H1 (cell line): Measurements from ENCODE around the gene TGM4. TPM values are rescaled to one million over a fixed set of nuclear protein-coding genes. Genes with fewer than 3 reads are reported as not detected.

Source experiments
- CTCF ChIA-PET: fragments of 300-600 bp; sonication (Branson Sonifier 250); formaldehyde crosslinking; loops from one replicate; lab custom pipeline; 2021; ENCODE audit not compliant: partially characterized antibody; lab: Charles Lee
- POLR2A ChIA-PET: fragments of 300-600 bp; sonication (Branson Sonifier 250); formaldehyde crosslinking; loops from one replicate; lab custom pipeline; 2021; ENCODE audit warnings: inconsistent platforms; ENCODE audit not compliant: partially characterized antibody; lab: Charles Lee
- DNase-seq, 2 experiments: peaks; one replicate each; pipeline versions ENCODE4 v3.0.0 to v3.0.0-alpha.2; 2010 to 2022; ENCODE audit warnings: low spot score in 2 of 2, low read depth in 1 of 2, mixed read lengths in 1 of 2
- FAIRE-seq: peaks from 2 replicates; lab custom pipeline; 2011; peaks lifted over from hg19 to GRCh38; lab: Jason Lieb, UNC
- H2AFZ ChIP-seq: 2 replicates; pipeline ENCODE4 v1.8.1; 2012; ENCODE audit warnings: low read length, inconsistent platforms
- H2AK5ac ChIP-seq: 2 replicates; pipeline ENCODE4 v1.6.1; 2013; ENCODE audit warnings: low read depth, low read length
- H2BK120ac ChIP-seq: replicated peaks from 2 replicates; pipeline ENCODE3; 2013; ENCODE audit warnings: low read depth, low read length, inconsistent platforms
- H2BK12ac ChIP-seq: 2 replicates; pipeline ENCODE4 v1.6.1; 2013; ENCODE audit warnings: low read depth, low read length
- H2BK15ac ChIP-seq: 2 replicates; pipeline ENCODE4 v1.6.1; 2013; ENCODE audit warnings: low read length
- H2BK20ac ChIP-seq: 2 replicates; pipeline ENCODE4 v1.6.1; 2013; ENCODE audit warnings: low read length
- H2BK5ac ChIP-seq: 2 replicates; pipeline ENCODE4 v1.6.1; 2013; ENCODE audit warnings: low read depth, low read length
- H3K14ac ChIP-seq: 2 replicates; pipeline ENCODE4 v1.6.1; 2013; ENCODE audit warnings: inconsistent platforms; ENCODE audit not compliant: insufficient read length
- H3K18ac ChIP-seq: 2 replicates; pipeline ENCODE4 v1.6.1; 2013; ENCODE audit warnings: low read length; ENCODE audit errors: extremely low read depth
- H3K23ac ChIP-seq: 2 replicates; pipeline ENCODE4 v1.6.1; 2013; ENCODE audit warnings: inconsistent platforms; ENCODE audit not compliant: insufficient read length
- H3K23me2 ChIP-seq: 2 replicates; pipeline ENCODE4 v1.6.1; 2013; ENCODE audit warnings: low read depth, low read length
- H3K27ac ChIP-seq: 2 replicates; pipeline ENCODE4 v1.6.1; 2011; ENCODE audit warnings: low read depth, low read length, inconsistent platforms
- H3K27me3 ChIP-seq, 4 experiments: replicated peaks in 1 of 4; 1 replicate in 1 of 4; 2 replicates in 3 of 4; pipeline versions ENCODE4 v1.6.1 to v1.8.1; 2011 to 2013; ENCODE audit warnings: low read length in 3 of 4, mild to moderate bottlenecking in 3 of 4, inconsistent platforms in 2 of 4, mixed read lengths in 2 of 4, moderate library complexity in 1 of 4; ENCODE audit not compliant: control insufficient read depth in 3 of 4, insufficient read depth in 3 of 4; ENCODE audit errors: extremely low read depth in 1 of 4
- H3K36me3 ChIP-seq, 4 experiments: 2 replicates each; pipeline versions ENCODE4 v1.6.1 to v1.8.1; 2011 to 2013; ENCODE audit warnings: mild to moderate bottlenecking in 4 of 4, low read length in 3 of 4, moderate library complexity in 2 of 4, control low read depth in 1 of 4, inconsistent platforms in 1 of 4; ENCODE audit not compliant: insufficient read depth in 4 of 4, control insufficient read depth in 2 of 4
- H3K4ac ChIP-seq: replicated peaks from 2 replicates; pipeline ENCODE3; 2013; ENCODE audit warnings: low read length, low read depth, mixed read lengths, inconsistent platforms; ENCODE audit not compliant: insufficient read length
- H3K4me1 ChIP-seq, 4 experiments: replicated peaks in 1 of 4; 1 replicate in 1 of 4; 2 replicates in 3 of 4; pipeline versions ENCODE4 v1.6.1 to v1.8.1; 2011 to 2013; ENCODE audit warnings: low read length in 3 of 4, inconsistent platforms in 2 of 4, mixed read lengths in 1 of 4; ENCODE audit not compliant: insufficient read depth in 4 of 4, control insufficient read depth in 3 of 4
- H3K4me2 ChIP-seq, 2 experiments: 2 replicates each; pipeline versions ENCODE4 v1.6.1 to v1.8.1; 2011 to 2013; ENCODE audit warnings: low read depth in 2 of 2, low read length in 2 of 2, control low read depth in 1 of 2, inconsistent platforms in 1 of 2, mild to moderate bottlenecking in 1 of 2; ENCODE audit not compliant: insufficient read depth in 1 of 2
- H3K4me3 ChIP-seq, 4 experiments: fragments of 200-600, 300-600 bp in 1 of 4; sonication (generic), shearing (Covaris generic), sonication (Bioruptor Twin) in 1 of 4; 2 replicates each; pipeline versions ENCODE4 v1.5.1 to v1.8.1; 2011 to 2016; ENCODE audit warnings: low read length in 4 of 4, low read depth in 3 of 4, control low read depth in 2 of 4, inconsistent platforms in 2 of 4, mild to moderate bottlenecking in 2 of 4, mixed read lengths in 1 of 4, moderate library complexity in 1 of 4; ENCODE audit not compliant: insufficient read depth in 2 of 4; ENCODE audit errors: extremely low read depth in 1 of 4
- H3K56ac ChIP-seq: replicated peaks from 2 replicates; pipeline ENCODE3; 2013; ENCODE audit warnings: low read depth, mild to moderate bottlenecking, mixed read lengths, low read length, inconsistent platforms; ENCODE audit not compliant: insufficient read length
- H3K79me1 ChIP-seq: 2 replicates; pipeline ENCODE4 v1.6.1; 2013; ENCODE audit warnings: low read depth, low read length, control low read depth
- H3K79me2 ChIP-seq, 2 experiments: 2 replicates each; pipeline versions ENCODE4 v1.6.1 to v1.8.1; 2012 to 2013; ENCODE audit warnings: low read length in 2 of 2, mild to moderate bottlenecking in 2 of 2, inconsistent platforms in 1 of 2; ENCODE audit not compliant: insufficient read depth in 2 of 2, control insufficient read depth in 1 of 2
- H3K9ac ChIP-seq, 4 experiments: replicated peaks in 1 of 4; 1 replicate in 1 of 4; 2 replicates in 3 of 4; pipeline versions ENCODE4 v1.6.1 to v1.8.1; 2011 to 2013; ENCODE audit warnings: low read depth in 3 of 4, low read length in 3 of 4, control low read depth in 2 of 4, mild to moderate bottlenecking in 2 of 4, moderate library complexity in 2 of 4, inconsistent platforms in 1 of 4; ENCODE audit errors: extremely low read depth in 1 of 4
- H3K9me3 ChIP-seq, 2 experiments: 2 replicates each; pipeline versions ENCODE4 v1.6.1 to v1.8.1; 2012 to 2013; ENCODE audit warnings: mild to moderate bottlenecking in 2 of 2, moderate library complexity in 2 of 2, control low read depth in 1 of 2, inconsistent platforms in 1 of 2, low read depth in 1 of 2, low read length in 1 of 2, mixed read lengths in 1 of 2; ENCODE audit not compliant: insufficient read depth in 2 of 2
- H4K20me1 ChIP-seq, 2 experiments: replicated peaks in 1 of 2; 2 replicates each; pipeline versions ENCODE3 to v1.8.1; 2011 to 2013; ENCODE audit warnings: inconsistent platforms in 2 of 2, low read length in 2 of 2, mild to moderate bottlenecking in 1 of 2; ENCODE audit not compliant: insufficient read depth in 2 of 2, control insufficient read depth in 1 of 2
- H4K5ac ChIP-seq: 2 replicates; pipeline ENCODE4 v1.6.1; 2013; ENCODE audit warnings: low read length, low read depth, mixed read lengths, inconsistent platforms; ENCODE audit not compliant: insufficient read length
- H4K8ac ChIP-seq: 2 replicates; pipeline ENCODE4 v1.8.0; 2013; ENCODE audit warnings: mild to moderate bottlenecking, moderate library complexity, low read length, inconsistent platforms; ENCODE audit not compliant: insufficient read depth; ENCODE audit errors: extremely low read depth
- H4K91ac ChIP-seq: replicated peaks from 2 replicates; pipeline ENCODE3; 2013; ENCODE audit warnings: low read length, mixed read lengths, inconsistent platforms; ENCODE audit not compliant: insufficient read length
- ATF2 ChIP-seq: IDR thresholded peaks from 2 replicates; pipeline ENCODE4 v1.6.1; 2012; ENCODE audit warnings: low read length, inconsistent platforms
- BRCA1 ChIP-seq: IDR thresholded peaks from 2 replicates; pipeline ENCODE4 v1.6.1; 2012; ENCODE audit warnings: low read depth, low read length, improper control_type of control experiment
- EGR1 ChIP-seq: IDR thresholded peaks from 2 replicates; pipeline ENCODE4 v1.6.1; 2011; ENCODE audit warnings: low read depth, low read length, borderline replicate concordance
- HDAC6 ChIP-seq: IDR thresholded peaks from one replicate; pipeline ENCODE4 v1.7.1; 2012; ENCODE audit warnings: low read depth, mild to moderate bottlenecking, inconsistent platforms, low read length, moderate library complexity
- SAP30 ChIP-seq: fragments of 300-600 bp; sonication (generic); IDR thresholded peaks from 2 replicates; pipeline ENCODE4 v1.7.1; 2012; ENCODE audit warnings: low read length, moderate library complexity, mild to moderate bottlenecking, inconsistent platforms; ENCODE audit not compliant: insufficient read depth, insufficient replicate concordance
- SP4 ChIP-seq: IDR thresholded peaks from 2 replicates; pipeline ENCODE4 v1.6.1; 2012; ENCODE audit warnings: low read length, inconsistent platforms
- TAF7 ChIP-seq: optimal IDR thresholded peaks from 2 replicates; pipeline ENCODE3; 2011; ENCODE audit warnings: low read depth, mild to moderate bottlenecking, inconsistent platforms, low read length, moderate library complexity, borderline replicate concordance
- TBP ChIP-seq: IDR thresholded peaks from 2 replicates; pipeline ENCODE4 v1.6.1; 2011; ENCODE audit warnings: low read depth, low read length, improper control_type of control experiment
- TEAD4 ChIP-seq: IDR thresholded peaks from 2 replicates; pipeline ENCODE4 v1.6.1; 2012; ENCODE audit warnings: low read depth, low read length, inconsistent platforms, mixed read lengths
- WGBS, 2 experiments: shearing (Covaris generic) in 1 of 2; methylation state at CpG; one replicate each; pipeline versions ENCODE4 v1.1.6 to v1.1.7; 2013 to 2015; ENCODE audit warnings: low lambda C conversion rate in 2 of 2, mixed read lengths in 2 of 2, inconsistent platforms in 1 of 2, low coverage in 1 of 2, missing lambda C conversion rate in 1 of 2; ENCODE audit not compliant: insufficient replicate concordance in 2 of 2, insufficient coverage in 1 of 2, insufficient read length in 1 of 2; ENCODE audit errors: extremely low coverage in 1 of 2, missing lambda C conversion rate in 1 of 2; 5-methylcytosine and 5-hydroxymethylcytosine counted together
- long read RNA-seq, 2 experiments: library from RNA in 1 of 2; library from capped mRNA in 1 of 2; stranded (forward); transcript quantifications; one replicate each; pipeline ENCODE4 v2.0.0, GENCODE V29; 2021; ENCODE audit warnings: inconsistent platforms in 1 of 2
- polyA minus RNA-seq, 3 experiments: library from RNA; depleted of rRNA, polyadenylated mRNA; stranded (reverse); fragments of >200 nt; gene quantifications; 1 replicate in 2 of 3; 2 replicates in 1 of 3; pipeline ENCODE4 v1.2.3, GENCODE V29; 2011
- polyA plus RNA-seq, 7 experiments: library from polyadenylated mRNA; depleted of rRNA in 3 of 7; stranded (reverse) in 5 of 7; unstranded in 2 of 7; fragments of >200 nt in 5 of 7; fragments of 200-250 nt in 2 of 7; gene quantifications; 1 replicate in 5 of 7; 2 replicates in 1 of 7; 4 replicates in 1 of 7; pipeline versions ENCODE4 v1.2.1 to v1.2.3, GENCODE V29; 2011 to 2013; ENCODE audit warnings: missing spikeins in 2 of 7, mixed read lengths in 2 of 7
- total RNA-seq: library from RNA; stranded (reverse); fragmentation: NEBNext Ultra II Directional; extraction: Animal tissue kit (Norgen Biotek cat#: 25700); gene quantifications from 2 replicates; pipeline ENCODE4 v1.2.1, GENCODE V29; 2021
- TF ChIP-seq, protein P1 (sequence below): IDR thresholded peaks from 2 replicates; pipeline ENCODE4 v1.6.1; 2011; ENCODE audit warnings: low read length, improper control_type of control experiment

The TGM4 gene
- total RNA-seq (not detected in 2 replicates), polyA plus RNA-seq (2011; rRNA removed) (0.02 TPM in 2 replicates), polyA minus RNA-seq (2011; rRNA and poly(A)+ RNA removed) (not detected in 2 replicates)
- polyA plus RNA-seq (2011; cell fraction: cytosol; rRNA removed): 0.03 TPM
- polyA plus RNA-seq (2011; cell fraction: nucleus; rRNA removed): not detected
- polyA plus RNA-seq (2012, experiment 1 of 2): 0.05 to 0.08 TPM in 2 of 4 replicates, not detected in the others
- not detected for polyA plus RNA-seq (2012, experiment 2 of 2)
- 0.04 TPM for polyA plus RNA-seq (2013, experiment 1 of 2)
- 0.07 TPM for polyA plus RNA-seq (2013, experiment 2 of 2)
- polyA minus RNA-seq (2011; cell fraction: cytosol; rRNA and poly(A)+ RNA removed): not detected
- not detected for polyA minus RNA-seq (2011; cell fraction: nucleus; rRNA and poly(A)+ RNA removed)
- long read RNA-seq, experiment 1: 0 reads
- long read RNA-seq, experiment 2: 0 reads

GRCh38 chr3:44874308-44874707 lies at the start of gene TGM4:
TGM4 (plus strand) TSS chr3:44874608; CDS start chr3:44874679, 71 bp downstream.
- POLR2A ChIA-PET: no interaction called here
- 86% methylated on average over 5 of the region's 5 CpGs; no CpG with 5 or more reads in 1 of the 2 experiments for WGBS, 2 experiments
- no peak for TF ChIP-seq SP4
- TF ChIP-seq TBP: no peak
- TF ChIP-seq ATF2: no peak
- no peak for TF ChIP-seq BRCA1
- TF ChIP-seq SAP30: no peak
- TF ChIP-seq, protein P1, sequence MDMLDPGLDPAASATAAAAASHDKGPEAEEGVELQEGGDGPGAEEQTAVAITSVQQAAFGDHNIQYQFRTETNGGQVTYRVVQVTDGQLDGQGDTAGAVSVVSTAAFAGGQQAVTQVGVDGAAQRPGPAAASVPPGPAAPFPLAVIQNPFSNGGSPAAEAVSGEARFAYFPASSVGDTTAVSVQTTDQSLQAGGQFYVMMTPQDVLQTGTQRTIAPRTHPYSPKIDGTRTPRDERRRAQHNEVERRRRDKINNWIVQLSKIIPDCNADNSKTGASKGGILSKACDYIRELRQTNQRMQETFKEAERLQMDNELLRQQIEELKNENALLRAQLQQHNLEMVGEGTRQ: no peak
- TF ChIP-seq TAF7: no peak
- TF ChIP-seq EGR1: no peak
- TF ChIP-seq TEAD4: no peak
- no peak for TF ChIP-seq HDAC6

More at GRCh38 chr3:44874308-44874707, at the start of gene TGM4:
- DNase-seq (no peak), FAIRE-seq (no peak)
- Histone ChIP-seq H3K79me2 (no peaks in the 10 kb centered on the region), H2BK15ac (no peak within 1 kb of the TSS), H4K91ac (no peak within 1 kb of the TSS), H3K4ac (no peak within 1 kb of the TSS), H3K23me2 (no peaks in the 10 kb centered on the region), H3K36me3 (no peaks in the 10 kb centered on the region), H3K9ac (no peak within 1 kb of the TSS), H3K4me1 (no peaks in the 10 kb centered on the region), H3K27me3 (no peaks in the 10 kb centered on the region), H3K4me2 (no peak within 1 kb of the TSS), H2BK20ac (no peak within 1 kb of the TSS), H3K27ac (no peak within 1 kb of the TSS), H3K23ac (no peak within 1 kb of the TSS), H3K9me3 (no peaks in the 10 kb centered on the region), H4K20me1 (no peaks in the 10 kb centered on the region), H3K4me3 (no peak within 1 kb of the TSS), H2AFZ (no peak within 1 kb of the TSS), H2BK5ac (no peak within 1 kb of the TSS), H3K56ac (no peak within 1 kb of the TSS), H2BK12ac (no peak within 1 kb of the TSS), H2AK5ac (no peak within 1 kb of the TSS), H3K18ac (no peak within 1 kb of the TSS), H3K79me1 (no peaks in the 10 kb centered on the region), H3K14ac (no peak within 1 kb of the TSS), H4K8ac (no peak within 1 kb of the TSS), H4K5ac (no peak within 1 kb of the TSS), H2BK120ac (no peak within 1 kb of the TSS)
- CTCF ChIA-PET: interaction anchor here (0.7 to 3.9 kb wide), 3 partner anchors 10 to 213 kb away, joined by 3 to 17 read pairs (median 3); no protein-coding TSS in a partner anchor
